GM12892 (cell line): ENCODE results near the gene IRGQ.

Source experiments
- POLR2A ChIP-seq: IDR thresholded peaks from 2 replicates; pipeline ENCODE4 v1.6.1; 2011; ENCODE audit warnings: low read depth, low read length, control low read depth
- POLR2AphosphoS5 ChIP-seq: IDR thresholded peaks from 2 replicates; pipeline ENCODE4 v1.6.1; 2011; ENCODE audit warnings: low read depth, low read length, control low read depth

- TF ChIP-seq POLR2AphosphoS5 (no peak), POLR2A (no peak)
Observed at GRCh38 chr19:43641333-43641732, 45.4 kb upstream of the IRGQ start.
